GM23248 (cell line): ENCODE results near the gene PAIP2B.
"Not testable (repeated sequence)": the region's sequence is repeated elsewhere in the genome, so short reads cannot be mapped to it uniquely, and the experiment has no call there.

Experiments used
- EZH2 ChIP-seq: fragments of 200-600 bp; sonication (generic); IDR thresholded peaks from 2 replicates; pipeline ENCODE4 v1.6.1; 2018; ENCODE audit warnings: antibody characterized with exemption, mild to moderate bottlenecking; ENCODE audit not compliant: insufficient read depth, poor library complexity, severe bottlenecking
- EZH2phosphoT487 ChIP-seq: fragments of 200-600 bp; sonication (generic); IDR thresholded peaks from 2 replicates; pipeline ENCODE4 v1.6.1; 2018; ENCODE audit warnings: antibody characterized with exemption, moderate library complexity, mild to moderate bottlenecking, low read depth; ENCODE audit not compliant: insufficient read depth

DNA sequence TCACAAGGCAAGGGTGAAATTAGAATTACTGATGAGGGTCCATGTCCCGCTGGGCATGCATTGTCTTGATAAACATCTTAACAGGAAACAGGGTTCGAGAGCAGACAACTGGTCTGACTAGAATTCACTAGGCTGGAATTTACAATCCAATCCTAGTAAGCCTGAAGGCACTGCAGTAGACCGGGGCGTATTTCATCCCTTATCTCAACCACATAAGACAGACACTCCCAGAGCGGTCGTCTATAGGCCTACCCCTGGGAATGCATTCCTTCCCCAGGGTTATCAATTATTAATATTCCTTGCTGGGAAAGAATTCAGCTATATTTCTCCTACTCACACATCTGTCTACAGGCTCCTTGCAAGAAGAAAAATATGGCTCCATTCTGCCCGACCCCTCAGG is 6.2 kb upstream of the PAIP2B start:
- not testable (repeated sequence) for TF ChIP-seq EZH2, EZH2phosphoT487
